Heart left ventricle (tissue), 16 donors: ENCODE measurements around the gene QSOX2. TPM values are rescaled to one million over a fixed set of nuclear protein-coding genes. Genes with fewer than 3 reads are reported as not detected.

Experiments used
- ATAC-seq, 4 donors: fragments of 200-7000 bp; cut with Tn5 transposase; one replicate each; pipeline ENCODE4 v1.9.1; 2020 to 2022; ENCODE audit warnings: moderate library complexity in 4 of 4, mild to moderate bottlenecking in 3 of 4, moderate number of reproducible peaks in 1 of 4
- DNase-seq, 5 donors: peaks; one replicate each; pipeline ENCODE4 v3.0.0-alpha.2; 2020
- H3K27ac ChIP-seq, 12 donors: fragments of 200-600 bp; sonication (generic) in 4 of 12; one replicate each; pipeline versions ENCODE4 v1.5.0 to v1.8.0; 2016 to 2022; ENCODE audit warnings: mild to moderate bottlenecking in 2 of 12
- H3K27me3 ChIP-seq, 9 donors: fragments of 200-600 bp; sonication (generic) in 2 of 9; one replicate each; pipeline versions ENCODE4 v1.5.1 to v1.8.0; 2016 to 2022; ENCODE audit warnings: mild to moderate bottlenecking in 3 of 9
- H3K36me3 ChIP-seq, 9 donors: fragments of 200-600 bp; sonication (generic) in 2 of 9; one replicate each; pipeline versions ENCODE4 v1.5.0 to v1.8.0; 2018 to 2022; ENCODE audit warnings: mild to moderate bottlenecking in 2 of 9
- H3K4me1 ChIP-seq, 12 donors: fragments of 200-600 bp; sonication (generic) in 4 of 12; one replicate each; pipeline versions ENCODE4 v1.5.0 to v1.8.0; 2016 to 2022; ENCODE audit warnings: mild to moderate bottlenecking in 3 of 12
- H3K4me3 ChIP-seq, 12 donors: fragments of 200-600 bp; sonication (generic) in 4 of 12; one replicate each; pipeline versions ENCODE4 v1.5.0 to v1.8.0; 2017 to 2022; ENCODE audit warnings: mild to moderate bottlenecking in 9 of 12, moderate library complexity in 4 of 12
- H3K9me3 ChIP-seq, 12 donors: fragments of 200-600 bp; sonication (generic) in 4 of 12; one replicate each; pipeline versions ENCODE4 v1.5.0 to v1.8.0; 2016 to 2022; ENCODE audit warnings: mild to moderate bottlenecking in 1 of 12
- CTCF ChIP-seq, 12 donors: fragments of 200-600 bp; sonication (generic) in 4 of 12; IDR thresholded peaks; one replicate each; pipeline versions ENCODE4 v1.5.0 to v1.8.0; 2018 to 2022; ENCODE audit warnings: antibody characterized with exemption in 12 of 12, mild to moderate bottlenecking in 5 of 12
- POLR2A ChIP-seq, 2 donors: fragments of 450-650 bp; IDR thresholded peaks; one replicate each; pipeline ENCODE4 v1.6.1; 2017; ENCODE audit warnings: antibody characterized with exemption in 2 of 2, mild to moderate bottlenecking in 2 of 2, moderate library complexity in 2 of 2
- WGBS, 4 donors: extraction: QIAGEN DNeasy Blood & Tissue Kit in 2 of 4; methylation state at CpG; one replicate each; pipeline versions ENCODE4 v1.1.5 to v1.1.7; 2013 to 2018; 5-methylcytosine and 5-hydroxymethylcytosine counted together
- intact Hi-C, 10 donors: fragments of 100-400 bp; cut with DNase I; formaldehyde crosslinking; loops; one replicate each; pipeline versions ENCODE4 v1.11.1 to v1.14.2; 2022
- polyA plus RNA-seq, 2 donors: library from polyadenylated mRNA; stranded (reverse); fragments of 200-250 nt; gene quantifications; one replicate each; pipeline ENCODE4 v1.2.3, GENCODE V29; 2013
- total RNA-seq, 9 donors: library from RNA; depleted of rRNA in 2 of 9; stranded (reverse); fragments of >200 nt in 2 of 9; fragmentation: NEBNext Ultra II Directional in 3 of 9; extraction: Animal tissue kit (Norgen Biotek cat#: 25700) in 3 of 9; gene quantifications; one replicate each; pipeline versions ENCODE4 v1.1.0 to v1.2.4, GENCODE V29; 2016 to 2023
- donor health status: ischemic (EF 13 %, LVEDD 7.1; RV severe dilation, severe dysfunction).
- donor health status: healthy with polysubstance abuse.
- donor health status: DM: no; HTN: yes; CAD: no.
- donor health status: DM: no; HTN: no; CAD: no.
- donor health status: ischemic (EF 25% LVEDD 6.9; RV normal size, moderate dysfunction).
- donor health status: ischemic (EF 25% LVEDD 5.7; RV mildly dilated, moderate dysfunction).
- donor health status: healthy.
- donor health status: DM: yes; HTN: yes; CAD: no.
- donor health status: ischemic (EF 35%, LVEDD 5.7; RV mildly dilated, moderate dysfunction).
- donor health status: nonischemic (EF 11% LVEDD 7.7; RV severe dilation, severe dysfunction).
- donor health status: DM: yes; HTN: yes; CAD: no.
- donor health status: PGD.
- donor health status: ischemic (EF 29% LVEDD 5.4; RV normal size, mild dysfunction).
- donor health status: nonischemic (EF 23%, LVEDD 6.1; RV moderate dilation, normal function).

QSOX2 gene
- total and polyA plus RNA-seq, 11 donors = 4.3 to 9.9 (median 5.9) TPM

DNA sequence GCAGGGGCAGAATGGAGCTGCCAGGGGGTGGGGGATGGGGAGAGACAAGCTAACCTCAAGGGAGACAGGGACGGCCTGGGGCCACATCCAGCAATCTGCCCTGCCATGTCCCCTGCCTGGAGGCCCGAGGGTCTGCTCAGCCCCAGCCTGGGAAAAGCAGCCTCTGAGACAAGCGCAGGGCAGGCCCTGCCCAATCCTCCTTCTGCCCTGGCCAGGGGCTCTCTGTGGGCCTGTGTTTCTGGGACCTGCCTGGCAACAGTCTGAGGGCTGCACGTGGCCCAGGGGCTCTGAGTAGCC is 13.9 kb upstream of the QSOX2 start:
- H3K27ac ChIP-seq = no peak overlapping the region
- peaks cover 0 to 5% (median 0%) of the 10 kb centered on the region in 9 donors for H3K27me3 ChIP-seq
- WGBS, 4 donors = 56 to 75% (median 61%) methylated on average over 2 to 4 of the region's 4 CpGs
- H3K4me1 ChIP-seq = peaks cover 0 to 11% (median 0%) of the 10 kb centered on the region in 12 donors
- no peak for DNase-seq
- no peak for ATAC-seq
- TF ChIP-seq CTCF (IDR thresholded peaks at IDR 0.05) = no peak
- no peak for TF ChIP-seq POLR2A (IDR thresholded peaks at IDR 0.05)
- intact Hi-C loops = no loop called here
- no peaks in the 10 kb centered on the region for H3K36me3 ChIP-seq
- no peak overlapping the region for H3K4me3 ChIP-seq
- no peaks in the 10 kb centered on the region for H3K9me3 ChIP-seq

DNA sequence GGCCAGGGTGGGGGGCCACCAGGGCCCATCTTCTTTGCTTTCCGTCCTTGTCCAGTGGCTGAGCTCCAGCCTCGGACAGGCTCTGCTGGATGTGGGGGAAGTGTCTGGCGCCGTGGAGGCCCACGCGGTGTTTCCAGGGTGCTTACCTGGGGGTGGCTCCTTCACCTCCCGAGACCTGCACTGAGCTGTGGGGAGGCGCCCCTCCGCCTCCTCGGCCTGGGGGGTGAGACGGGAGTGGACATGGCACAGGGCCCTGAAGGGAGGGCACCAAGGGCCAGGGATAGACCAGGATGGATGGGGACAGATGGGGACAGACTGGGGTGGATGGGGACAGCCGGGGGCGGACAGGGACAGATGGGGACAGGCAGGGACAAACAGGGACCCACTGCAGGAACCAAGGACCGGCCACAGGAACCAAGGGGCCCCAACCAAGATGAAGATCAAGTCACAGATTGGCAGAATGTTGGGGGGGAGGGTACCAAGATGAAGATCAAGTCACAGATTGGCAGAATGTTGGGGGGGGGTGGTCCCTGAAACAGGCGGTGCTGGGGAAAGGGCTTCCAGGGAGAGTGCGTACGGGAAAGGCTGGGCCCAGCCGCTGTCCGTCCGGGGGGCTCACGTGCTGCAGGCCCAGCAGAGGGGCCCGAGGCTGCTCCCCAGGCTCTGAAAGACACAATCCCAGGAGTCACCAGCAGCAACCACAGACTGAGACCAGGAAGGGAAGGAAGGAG is 13.3 kb upstream of the QSOX2 start:
- no peaks in the 10 kb centered on the region for H3K36me3 ChIP-seq
- DNase-seq (peak in 1 of 5 donors; percentile 45), ATAC-seq (no peak)
- H3K4me1 ChIP-seq = peaks cover 0 to 12% (median 0%) of the 10 kb centered on the region in 12 donors
- intact Hi-C loops = no loop called here
- H3K4me3 ChIP-seq = no peak overlapping the region
- no peaks in the 10 kb centered on the region for H3K9me3 ChIP-seq
- no peak for TF ChIP-seq CTCF (IDR thresholded peaks at IDR 0.05)
- no peak for TF ChIP-seq POLR2A (IDR thresholded peaks at IDR 0.05)
- H3K27me3 ChIP-seq = peaks cover 0 to 5% (median 0%) of the 10 kb centered on the region in 9 donors
- WGBS, 4 donors = 74 to 81% (median 77%) methylated on average over 18 to 22 of the region's 22 CpGs
- no peak overlapping the region for H3K27ac ChIP-seq

DNA sequence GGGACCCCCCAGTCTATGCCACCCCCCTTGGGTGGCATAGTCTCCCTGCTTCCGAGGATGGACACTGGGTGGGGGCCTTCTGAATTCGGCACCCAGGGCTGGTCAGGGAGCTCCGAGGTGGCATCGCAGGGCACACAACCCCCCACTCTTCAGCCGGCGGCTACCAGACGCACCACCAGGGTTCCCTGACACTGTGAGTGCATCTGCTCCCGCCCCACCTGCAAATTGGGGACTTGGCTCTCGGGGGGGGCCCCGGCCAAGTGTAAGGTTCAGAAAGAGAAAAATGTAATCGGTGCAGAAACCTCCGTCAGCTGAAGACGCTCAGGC is 12.7 kb upstream of the QSOX2 start:
- peaks cover 0 to 12% (median 0%) of the 10 kb centered on the region in 12 donors for H3K4me1 ChIP-seq
- no peak overlapping the region for H3K27ac ChIP-seq
- intact Hi-C loops = no loop called here
- no peak overlapping the region for H3K4me3 ChIP-seq
- TF ChIP-seq POLR2A (IDR thresholded peaks at IDR 0.05) = no peak
- no peaks in the 10 kb centered on the region for H3K36me3 ChIP-seq
- ATAC-seq (no peak), DNase-seq (no peak)
- peaks cover 0 to 5% (median 0%) of the 10 kb centered on the region in 9 donors for H3K27me3 ChIP-seq
- H3K9me3 ChIP-seq = no peaks in the 10 kb centered on the region
- 81 to 83% (median 81%) methylated on average over 12 to 13 of the region's 13 CpGs for whole genome bisulfite sequencing, 4 donors

DNA sequence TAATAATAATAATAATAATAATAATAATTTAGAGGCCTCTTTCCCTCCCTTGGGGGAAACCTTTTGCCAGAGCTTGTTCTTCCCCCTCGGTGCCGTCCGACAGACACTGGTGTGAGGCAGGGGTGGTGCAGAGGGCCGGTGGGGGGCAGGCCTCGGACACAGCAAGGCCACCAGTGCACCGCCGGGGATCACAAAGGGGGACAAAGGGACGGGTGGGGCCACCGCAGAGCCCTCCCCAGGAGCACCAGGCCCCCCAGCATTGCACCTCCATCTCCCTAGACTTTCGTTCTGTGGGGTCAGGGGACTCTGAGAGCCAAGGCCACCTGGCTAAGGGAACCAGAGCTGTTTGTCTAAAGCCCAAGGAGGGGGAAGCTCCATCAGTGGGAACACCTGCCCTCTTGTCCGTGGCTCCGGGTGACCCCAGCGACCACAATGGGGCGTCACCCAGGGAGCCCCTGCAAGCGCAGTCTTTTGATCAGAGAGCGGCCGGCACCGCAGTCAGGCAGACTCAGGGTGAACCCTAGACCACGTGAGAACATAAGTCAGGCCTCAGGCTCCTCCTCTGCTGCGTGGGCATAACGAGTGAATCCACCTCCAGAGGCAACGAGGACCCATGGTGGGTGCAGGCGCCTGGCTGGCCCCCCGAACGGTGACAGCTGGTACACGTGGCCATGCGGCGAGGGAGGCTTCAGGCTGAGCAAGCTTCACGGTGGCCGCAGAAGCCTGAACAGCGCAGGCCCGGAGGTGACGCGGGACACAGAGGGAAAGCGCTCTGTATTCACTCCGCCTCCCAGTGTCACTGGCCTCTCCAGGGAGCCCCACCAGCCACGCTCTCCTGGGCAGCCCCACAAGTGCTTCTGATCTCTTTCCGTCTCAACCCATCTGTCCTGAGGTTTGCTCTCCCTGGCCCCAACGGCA is 12.0 kb upstream of the QSOX2 start:
- DNase-seq = peak in 1 of 5 donors; percentile 51
- ATAC-seq = no peak
- H3K9me3 ChIP-seq = no peaks in the 10 kb centered on the region
- WGBS, 4 donors = 83 to 87% (median 84%) methylated on average over 26 to 39 of the region's 39 CpGs
- intact Hi-C loops = no loop called here
- H3K27me3 ChIP-seq = peaks cover 0 to 5% (median 0%) of the 10 kb centered on the region in 9 donors
- peaks cover 0 to 12% (median 0%) of the 10 kb centered on the region in 12 donors for H3K4me1 ChIP-seq
- H3K36me3 ChIP-seq = no peaks in the 10 kb centered on the region
- H3K27ac ChIP-seq = no peak overlapping the region
- no peak for TF ChIP-seq POLR2A (IDR thresholded peaks at IDR 0.05)
- TF ChIP-seq CTCF (IDR thresholded peaks at IDR 0.05) = no peak
- H3K4me3 ChIP-seq = no peak overlapping the region
